HTR-8/SVneo (cell line): Measurements from ENCODE around the gene TUBGCP2.
"Not testable (repeated sequence)": the region's sequence is repeated elsewhere in the genome, so short reads cannot be mapped to it uniquely, and the experiment has no call there.

Experiments
- DNase-seq: peaks from one replicate; pipeline ENCODE4 v3.0.0; 2011; ENCODE audit warnings: low spot score, mixed read lengths; ENCODE audit not compliant: insufficient read length
- FAIRE-seq: peaks from 2 replicates; lab custom pipeline; 2011; peaks lifted over from hg19 to GRCh38; lab: Jason Lieb, UNC

TUBGCP2 gene

DNA sequence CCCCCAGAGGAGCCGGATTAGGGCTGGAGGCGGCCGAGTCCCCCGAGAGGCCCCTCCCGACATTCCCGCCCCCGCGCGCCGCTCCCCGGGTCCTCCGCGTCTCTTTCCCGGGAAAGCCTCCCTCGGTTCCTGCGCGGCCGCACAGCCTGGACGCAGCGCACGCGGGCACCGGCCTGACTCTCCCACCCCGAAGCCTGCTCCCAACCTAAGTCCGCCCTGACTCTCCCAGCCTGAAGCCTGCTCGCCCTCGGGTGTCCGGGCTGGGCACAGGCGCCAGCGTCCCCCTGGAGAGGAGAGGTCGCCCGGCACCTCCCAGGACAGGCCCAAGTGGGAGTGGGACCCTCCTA, 71.5 kb downstream of the TUBGCP2 start:
- FAIRE-seq (no peak), DNase-seq (no peak)

GRCh38 chr10:133236401-133237240, 72.1 kb downstream of the TUBGCP2 start:
- no peak for FAIRE-seq
- no peak for DNase-seq

DNA sequence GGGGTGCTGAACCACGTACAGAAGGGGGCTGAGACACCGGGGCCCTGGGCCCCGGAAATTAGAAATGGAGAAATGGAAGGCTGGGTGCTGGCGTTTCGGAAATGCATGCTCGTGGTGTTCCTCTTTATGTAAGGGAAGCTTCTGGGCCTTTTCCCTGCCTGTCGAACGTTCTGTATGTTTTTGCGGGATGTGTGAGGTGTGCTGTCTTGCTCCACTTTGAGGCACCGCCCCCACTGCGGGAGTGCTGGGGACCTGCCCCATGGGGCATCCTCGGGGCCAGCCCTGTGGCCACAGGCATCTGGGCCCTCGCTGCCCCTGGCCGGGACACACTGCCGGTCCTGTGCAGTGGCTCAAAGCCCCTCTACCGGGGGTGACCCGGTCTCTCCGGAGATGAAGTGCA, 72.7 kb downstream of the TUBGCP2 start:
- no peak for FAIRE-seq
- DNase-seq, result no peak

DNA sequence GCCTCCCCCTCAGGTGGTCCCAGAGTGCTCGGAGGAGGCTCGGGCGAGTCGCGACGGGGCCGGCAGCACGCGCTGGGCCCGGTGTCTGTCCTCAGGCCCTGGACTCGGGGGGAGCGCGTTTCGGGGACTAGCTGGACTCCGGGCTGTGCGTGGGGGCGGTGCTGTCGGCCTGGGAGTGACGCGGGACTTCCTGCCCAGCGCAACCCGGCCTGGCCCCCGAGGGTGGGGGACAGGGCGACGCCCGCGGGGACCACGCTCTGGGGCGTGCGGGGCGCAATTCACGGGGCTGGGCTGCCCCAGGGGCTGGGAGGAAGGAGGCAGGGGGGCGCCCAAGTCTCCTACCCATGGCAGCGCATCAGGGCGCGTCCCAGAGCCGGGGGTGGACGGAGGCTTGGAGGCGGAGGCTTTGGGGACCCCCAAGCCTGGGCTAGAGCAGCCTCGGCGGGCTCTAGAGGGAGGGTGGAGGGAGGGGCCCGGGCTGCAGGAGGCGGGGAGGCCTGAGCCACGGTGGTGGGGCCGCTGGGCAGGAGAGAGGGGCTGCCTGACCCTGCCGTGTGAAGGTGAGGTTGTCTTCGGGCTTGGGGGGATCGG, 73.3 kb downstream of the TUBGCP2 start:
- no peak for DNase-seq

GRCh38 chr10:133234796-133235195, 73.9 kb downstream of the TUBGCP2 start:
- FAIRE-seq, DNase-seq: not testable (repeated sequence)

More for the DNA sequence above, 73.3 kb downstream of the TUBGCP2 start:
- FAIRE-seq, result no peak

GRCh38 chr10:133231946-133232574, 76.6 kb downstream of the TUBGCP2 start:
- FAIRE-seq (no peak), DNase-seq (no peak)

DNA sequence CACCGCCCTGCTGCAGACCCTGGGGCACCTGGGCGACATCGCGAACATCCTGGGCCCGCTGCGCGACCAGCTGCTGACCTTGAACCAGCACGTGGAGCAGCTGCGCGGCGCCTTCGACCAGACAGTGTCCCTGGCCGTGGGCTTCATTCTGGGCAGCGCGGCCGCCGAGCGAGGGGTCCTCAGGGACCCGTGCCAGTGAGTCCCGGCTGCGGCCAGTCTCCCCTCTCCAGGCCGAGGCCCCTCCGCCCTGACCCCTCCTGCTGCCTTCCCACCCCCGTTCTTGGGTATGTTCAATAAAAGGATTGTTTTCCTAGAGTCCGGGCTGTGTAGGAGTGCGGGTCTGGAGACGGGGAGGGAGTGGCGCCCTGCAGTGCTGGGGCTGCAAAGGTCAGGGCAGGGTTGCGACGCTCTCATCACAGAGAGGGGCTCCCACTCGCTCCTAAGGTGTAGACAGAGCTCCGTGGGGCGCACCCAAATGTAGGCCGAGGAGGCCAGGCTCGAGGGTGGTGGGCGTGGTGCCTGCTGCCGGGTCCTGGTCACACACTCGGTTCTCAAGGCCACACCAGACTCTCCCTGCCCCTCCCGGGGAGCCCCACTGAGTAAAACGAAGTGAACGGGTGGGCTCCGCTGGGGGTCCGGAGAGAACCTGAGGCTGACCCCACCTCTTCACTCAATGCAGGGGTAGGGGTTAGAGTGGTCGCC, 77.3 kb downstream of the TUBGCP2 start:
- DNase-seq (no peak), FAIRE-seq (no peak)

- FAIRE-seq, result no peak
- no peak for DNase-seq
These were observed 78.1 kb downstream of the TUBGCP2 start for GRCh38 chr10:133230387-133231195.

- FAIRE-seq (no peak), DNase-seq (no peak)
These were observed 78.7 kb downstream of the TUBGCP2 start, which contains the start of gene UTF1 for GRCh38 chr10:133230044-133230361. TSS of gene UTF1 (plus strand) at chr10:133230217. CDS start at chr10:133230289, 72 bp downstream.

- DNase-seq (no peak), FAIRE-seq (no peak)
These were observed 79.2 kb downstream of the TUBGCP2 start for GRCh38 chr10:133229265-133230043.
